Caco-2 (cell line): ENCODE measurements around the gene DSCAML1. TPM values are rescaled to one million over a fixed set of nuclear protein-coding genes. Genes with fewer than 3 reads are reported as not detected.
"Not testable (repeated sequence)": the region's sequence is repeated elsewhere in the genome, so short reads cannot be mapped to it uniquely, and the experiment has no call there.

ENCODE experiments used
- BruUV-seq: library from RNA; stranded (reverse); fragments of 400-500 nt; replicated peaks from 2 replicates; lab custom pipeline; 2021; lab: Mats Ljungman, UMichigan
- CTCF ChIA-PET: fragments of 300-600 bp; sonication (Branson Sonifier 250); formaldehyde crosslinking; loops from one replicate; lab custom pipeline; 2022; ENCODE audit warnings: antibody characterized with exemption; lab: Charles Lee
- POLR2A ChIA-PET: fragments of 300-600 bp; sonication (Branson Sonifier 250); formaldehyde crosslinking; loops from one replicate; lab custom pipeline; 2022; ENCODE audit warnings: antibody characterized with exemption; lab: Charles Lee
- DNase-seq, 2 experiments: peaks; one replicate each; pipeline versions ENCODE4 v3.0.0 to v3.0.0-alpha.2; 2020 to 2022
- H3K27me3 ChIP-seq: replicated peaks from 2 replicates; pipeline ENCODE4 v1.6.0; 2011; ENCODE audit warnings: low read length; ENCODE audit not compliant: control insufficient read depth, insufficient read depth
- H3K36me3 ChIP-seq: 2 replicates; pipeline ENCODE4 v1.5.1; 2011; ENCODE audit warnings: low read length; ENCODE audit not compliant: control insufficient read depth, insufficient read depth
- H3K4me1 ChIP-seq: fragments of 250-450 bp; sonication (Bioruptor Pico); 2 replicates; pipeline ENCODE4 v1.5.1; 2020; ENCODE audit warnings: mild to moderate bottlenecking
- H3K4me3 ChIP-seq: 2 replicates; pipeline ENCODE4 v1.5.1; 2011; ENCODE audit warnings: low read depth, mild to moderate bottlenecking, control low read depth, low read length
- H3K9me3 ChIP-seq: fragments of 250-450 bp; sonication (Bioruptor Pico); 2 replicates; pipeline ENCODE4 v1.5.1; 2020; ENCODE audit warnings: mild to moderate bottlenecking, moderate library complexity
- H3K27ac Mint-ChIP-seq: one replicate; pipeline ENCODE4 v1.8.0; 2022; ENCODE audit warnings: mixed read lengths; ENCODE audit not compliant: unreplicated experiment
- H3K27me3 Mint-ChIP-seq: one replicate; pipeline ENCODE4 v1.8.0; 2022; ENCODE audit warnings: mixed read lengths; ENCODE audit not compliant: insufficient read depth, unreplicated experiment
- H3K36me3 Mint-ChIP-seq: one replicate; pipeline ENCODE4 v1.8.0; 2022; ENCODE audit warnings: mild to moderate bottlenecking, mixed read lengths; ENCODE audit not compliant: insufficient read depth, unreplicated experiment
- H3K4me1 Mint-ChIP-seq: one replicate; pipeline ENCODE4 v1.8.0; 2022; ENCODE audit warnings: low read depth, mixed read lengths; ENCODE audit not compliant: unreplicated experiment
- H3K4me3 Mint-ChIP-seq: one replicate; pipeline ENCODE4 v1.8.0; 2022; ENCODE audit warnings: mild to moderate bottlenecking, moderate library complexity, mixed read lengths; ENCODE audit not compliant: unreplicated experiment
- H3K9me3 Mint-ChIP-seq: one replicate; pipeline ENCODE4 v1.8.0; 2022; ENCODE audit warnings: mixed read lengths; ENCODE audit not compliant: unreplicated experiment
- CTCF ChIP-seq, 2 experiments: fragments of 200-600 bp in 1 of 2; IDR thresholded peaks; 1 replicate in 1 of 2; 2 replicates in 1 of 2; pipeline versions ENCODE4 v1.5.1 to v1.8.0; 2011 to 2022; ENCODE audit warnings: antibody characterized with exemption in 1 of 2, control low read depth in 1 of 2, inconsistent platforms in 1 of 2, low read depth in 1 of 2, low read length in 1 of 2, mild to moderate bottlenecking in 1 of 2, moderate library complexity in 1 of 2; ENCODE audit not compliant: insufficient read depth in 1 of 2, severe bottlenecking in 1 of 2, unreplicated experiment in 1 of 2
- intact Hi-C: fragments of 100-400 bp; cut with micrococcal nuclease; formaldehyde crosslinking; loops from one replicate; pipeline ENCODE4 v1.10.0; 2022; ENCODE audit not compliant: unreplicated experiment
- total RNA-seq: library from RNA; stranded (reverse); gene quantifications from 2 replicates; pipeline ENCODE4 v1.2.3, GENCODE V29; 2022

Gene DSCAML1
- total RNA-seq, 1 experiment from 2014 or later = not detected

GRCh38 chr11:117409511-117409910, 387.5 kb downstream of the DSCAML1 start:
- Mint-ChIP-seq H3K27ac (no peak overlapping the region), H3K9me3 (peaks cover 12% of the 10 kb centered on the region), H3K36me3 (peaks cover 13% of the 10 kb centered on the region), H3K4me3 (no peak overlapping the region), H3K27me3 (no peaks in the 10 kb centered on the region), H3K4me1 (no peaks in the 10 kb centered on the region)
- H3K4me1 ChIP-seq = no peaks in the 10 kb centered on the region
- peaks cover 8% of the 10 kb centered on the region for H3K9me3 ChIP-seq
- no TSS peak for BruUV-seq
- intact Hi-C loops = no loop called here
- POLR2A ChIA-PET = no interaction called here
- H3K27me3 ChIP-seq = no peaks in the 10 kb centered on the region
- H3K4me3 ChIP-seq = no peak overlapping the region
- CTCF ChIA-PET = interaction anchor here (3.1 kb wide), 1 partner anchor 16 kb away, joined by 15 read pairs; no protein-coding TSS in a partner anchor
- peaks cover 2% of the 10 kb centered on the region; the same call in 1 of the 2 replicates for H3K36me3 ChIP-seq
- peak in 1 of 2 experiments; percentile 36 for DNase-seq
- no peak for TF ChIP-seq CTCF (IDR thresholded peaks at IDR 0.05; ENCODE audit: insufficient read depth in 1 of 2, low read depth in 1 of 2, low read length in 1 of 2, severe bottlenecking in 1 of 2, unreplicated experiment in 1 of 2)

GRCh38 chr11:117408356-117408755, 388.7 kb downstream of the DSCAML1 start:
- intact Hi-C loops = no loop called here
- Mint-ChIP-seq H3K9me3 (peaks cover 21% of the 10 kb centered on the region), H3K4me3 (no peak overlapping the region), H3K27me3 (no peaks in the 10 kb centered on the region), H3K4me1 (no peaks in the 10 kb centered on the region), H3K36me3 (peaks cover 13% of the 10 kb centered on the region), H3K27ac (no peak overlapping the region)
- no peak for TF ChIP-seq CTCF (IDR thresholded peaks at IDR 0.05; ENCODE audit: insufficient read depth in 1 of 2, low read depth in 1 of 2, low read length in 1 of 2, severe bottlenecking in 1 of 2, unreplicated experiment in 1 of 2)
- Histone ChIP-seq H3K27me3 (no peaks in the 10 kb centered on the region), H3K9me3 (peaks cover 8% of the 10 kb centered on the region), H3K36me3 (peaks cover 2% of the 10 kb centered on the region; the same call in 1 of the 2 replicates), H3K4me3 (no peak overlapping the region), H3K4me1 (no peaks in the 10 kb centered on the region)
- DNase-seq = peak in 1 of 2 experiments; percentile 23
- no TSS peak for BruUV-seq
- ChIA-PET CTCF (no interaction called here), POLR2A (no interaction called here)

- Mint-ChIP-seq H3K4me1 (no peaks in the 10 kb centered on the region), H3K9me3 (peaks cover 22% of the 10 kb centered on the region), H3K4me3 (no peak overlapping the region), H3K27me3 (no peaks in the 10 kb centered on the region), H3K27ac (no peak overlapping the region), H3K36me3 (peaks cover 13% of the 10 kb centered on the region)
- no peak for TF ChIP-seq CTCF (IDR thresholded peaks at IDR 0.05; ENCODE audit: insufficient read depth in 1 of 2, low read depth in 1 of 2, low read length in 1 of 2, severe bottlenecking in 1 of 2, unreplicated experiment in 1 of 2)
- BruUV-seq = no TSS peak
- Histone ChIP-seq H3K4me3 (no peak overlapping the region), H3K27me3 (no peaks in the 10 kb centered on the region), H3K36me3 (peaks cover 2% of the 10 kb centered on the region; the same call in 1 of the 2 replicates), H3K4me1 (no peaks in the 10 kb centered on the region), H3K9me3 (peaks cover 8% of the 10 kb centered on the region)
- intact Hi-C loops = no loop called here
- DNase-seq = peak in 1 of 2 experiments; percentile 21
- CTCF ChIA-PET = no interaction called here
- POLR2A ChIA-PET = interaction anchor here (0.6 kb wide), 1 partner anchor 317 kb away, joined by 3 read pairs; no protein-coding TSS in a partner anchor
These were observed 390.0 kb downstream of the DSCAML1 start for GRCh38 chr11:117407016-117407415.

GRCh38 chr11:117405898-117406297, 391.1 kb downstream of the DSCAML1 start:
- DNase-seq, H3K27ac Mint-ChIP-seq, H3K4me1 ChIP-seq, H3K36me3 ChIP-seq, POLR2A ChIA-PET, H3K9me3 ChIP-seq, H3K4me3 ChIP-seq, BruUV-seq, H3K4me3 Mint-ChIP-seq, H3K27me3 Mint-ChIP-seq, H3K27me3 ChIP-seq, intact Hi-C loops, H3K4me1 Mint-ChIP-seq: not testable (repeated sequence)
- Mint-ChIP-seq H3K36me3 (peaks cover 13% of the 10 kb centered on the region), H3K9me3 (peaks cover 22% of the 10 kb centered on the region)
- CTCF ChIA-PET = interaction anchor here (0.6 to 1.1 kb wide), 2 partner anchors 20 to 581 kb away, joined by 4 to 7 read pairs; no protein-coding TSS in a partner anchor

- POLR2A ChIA-PET, H3K4me1 ChIP-seq, DNase-seq, H3K27me3 ChIP-seq, BruUV-seq, H3K4me3 Mint-ChIP-seq, H3K4me1 Mint-ChIP-seq, H3K36me3 ChIP-seq, H3K4me3 ChIP-seq, CTCF ChIA-PET, intact Hi-C loops, H3K27me3 Mint-ChIP-seq, H3K9me3 Mint-ChIP-seq, H3K27ac Mint-ChIP-seq: not testable (repeated sequence)
- H3K9me3 ChIP-seq = peaks cover 14% of the 10 kb centered on the region
- peaks cover 36% of the 10 kb centered on the region for H3K36me3 Mint-ChIP-seq
These were observed 397.7 kb downstream of the DSCAML1 start for GRCh38 chr11:117399100-117399840.
